Amniotic epithelial cell (primary cell): Measurements from ENCODE around the gene SLC12A3.

Experiments used
- DNase-seq: peaks from one replicate; pipeline ENCODE4 v3.0.0-alpha.2; 2010; ENCODE audit warnings: low read depth

Gene SLC12A3

GRCh38 chr16:56891685-56892084 lies 26.7 kb downstream of the SLC12A3 start:
- DNase-seq = no peak

- DNase-seq = no peak
Observed at GRCh38 chr16:56892705-56893104, 27.7 kb downstream of the SLC12A3 start.

- no peak for DNase-seq
Observed at GRCh38 chr16:56894331-56894917, 29.4 kb downstream of the SLC12A3 start.

- no peak for DNase-seq
Observed at GRCh38 chr16:56895813-56896212, 30.8 kb downstream of the SLC12A3 start.

GRCh38 chr16:56896244-56896643 lies 31.2 kb downstream of the SLC12A3 start:
- DNase-seq = no peak

- DNase-seq = no peak
Observed at GRCh38 chr16:56897026-56897799, 32.2 kb downstream of the SLC12A3 start.

- DNase-seq = no peak
Observed at GRCh38 chr16:56898847-56899246, 33.8 kb downstream of the SLC12A3 start.

GRCh38 chr16:56903866-56904265 lies 38.9 kb downstream of the SLC12A3 start:
- DNase-seq = no peak

GRCh38 chr16:56907401-56907800 lies 42.4 kb downstream of the SLC12A3 start:
- no peak for DNase-seq

- DNase-seq = no peak
Observed at GRCh38 chr16:56909527-56909979, 44.5 kb downstream of the SLC12A3 start.

- no peak for DNase-seq
Observed at GRCh38 chr16:56910112-56910511, 45.1 kb downstream of the SLC12A3 start.

GRCh38 chr16:56910654-56911539 lies 45.9 kb downstream of the SLC12A3 start:
- peak; percentile 93 for DNase-seq

- DNase-seq = peak; percentile 69
Observed at GRCh38 chr16:56911771-56912571, 47.0 kb downstream of the SLC12A3 start.

- DNase-seq = peak; percentile 67
Observed at GRCh38 chr16:56912746-56913708, 48.0 kb downstream of the SLC12A3 start.

- DNase-seq = no peak
Observed at GRCh38 chr16:56914896-56915295, 49.9 kb downstream of the SLC12A3 start.

GRCh38 chr16:56915336-56916119 lies 50.5 kb downstream of the SLC12A3 start:
- DNase-seq = no peak

- DNase-seq = no peak
Observed at GRCh38 chr16:56916571-56917403, 51.8 kb downstream of the SLC12A3 start.

GRCh38 chr16:56918467-56919012 lies 53.5 kb downstream of the SLC12A3 start:
- no peak for DNase-seq
